Osteoblast (primary cell): ENCODE data around the gene PARN. TPM values are rescaled to one million over a fixed set of nuclear protein-coding genes. Genes with fewer than 3 reads are reported as not detected.
A peak's percentile ranks its signal among the peaks of the same experiment; 100 is the strongest.
"Not testable (repeated sequence)": the region's sequence is repeated elsewhere in the genome, so short reads cannot be mapped to it uniquely, and the experiment has no call there.

Experiments used
- DNase-seq: peaks from one replicate; pipeline ENCODE4 v3.0.0; 2011; ENCODE audit warnings: low spot score, mixed read lengths; ENCODE audit not compliant: insufficient read length; ENCODE audit errors: missing footprints
- H2AFZ ChIP-seq: 2 replicates; pipeline ENCODE4 v1.6.0; 2011; ENCODE audit warnings: mild to moderate bottlenecking, low read length
- H3K27ac ChIP-seq: 2 replicates; pipeline ENCODE4 v1.5.1; 2011; ENCODE audit warnings: mild to moderate bottlenecking, low read depth, low read length, moderate library complexity
- H3K27me3 ChIP-seq: 2 replicates; pipeline ENCODE4 v1.6.0; 2012; ENCODE audit warnings: mild to moderate bottlenecking, control low read depth, inconsistent platforms, low read length, moderate library complexity; ENCODE audit not compliant: insufficient read depth
- H3K36me3 ChIP-seq: 2 replicates; pipeline ENCODE4 v1.5.1; 2011; ENCODE audit warnings: mild to moderate bottlenecking, low read length, control low read depth, moderate library complexity; ENCODE audit not compliant: insufficient read depth
- H3K4me1 ChIP-seq: 2 replicates; pipeline ENCODE4 v1.5.1; 2011; ENCODE audit warnings: mild to moderate bottlenecking, low read length, control low read depth, moderate library complexity; ENCODE audit not compliant: insufficient read depth
- H3K4me2 ChIP-seq: 2 replicates; pipeline ENCODE4 v1.6.0; 2011; ENCODE audit warnings: mild to moderate bottlenecking, low read length; ENCODE audit not compliant: insufficient read depth
- H3K4me3 ChIP-seq: fragments of 200-600 bp; sonication (generic); 3 replicates; pipeline ENCODE4 v1.5.1; 2012; ENCODE audit warnings: mild to moderate bottlenecking, low read length, inconsistent platforms; ENCODE audit not compliant: insufficient read depth
- H3K79me2 ChIP-seq: 2 replicates; pipeline ENCODE4 v1.6.0; 2012; ENCODE audit warnings: mild to moderate bottlenecking, low read length, control low read depth, inconsistent platforms; ENCODE audit not compliant: insufficient read depth
- H3K9me3 ChIP-seq: 2 replicates; pipeline ENCODE4 v1.5.1; 2011; ENCODE audit warnings: low read depth, low read length, control low read depth
- H4K20me1 ChIP-seq: 2 replicates; pipeline ENCODE4 v1.6.0; 2012; ENCODE audit warnings: mild to moderate bottlenecking, low read length, control low read depth; ENCODE audit not compliant: insufficient read depth
- CTCF ChIP-seq: IDR thresholded peaks from 2 replicates; pipeline ENCODE4 v1.5.1; 2011; ENCODE audit warnings: mild to moderate bottlenecking, low read depth, low read length, moderate library complexity; ENCODE audit errors: extremely low read depth
- total RNA-seq: library from RNA; depleted of rRNA; stranded (reverse); fragments of >200 nt; gene quantifications from 2 replicates; pipeline ENCODE4 v1.2.3, GENCODE V29; 2012

PARN gene
- total RNA-seq, 1 donor, result 40.9 TPM

- H3K27ac ChIP-seq, result no peak overlapping the region
- no peak overlapping the region for H2AFZ ChIP-seq
- H3K4me3 ChIP-seq, result no peak overlapping the region
- H3K27me3 ChIP-seq, result no peaks in the 10 kb centered on the region
- peaks cover 12% of the 10 kb centered on the region for H3K4me1 ChIP-seq
- H3K4me2 ChIP-seq, result no peak overlapping the region
- peaks cover 17% of the 10 kb centered on the region for H3K36me3 ChIP-seq
- H4K20me1 ChIP-seq, result peaks cover 44% of the 10 kb centered on the region
- no peak for TF ChIP-seq CTCF
- no peaks in the 10 kb centered on the region for H3K9me3 ChIP-seq
- H3K79me2 ChIP-seq, result peaks cover 83% of the 10 kb centered on the region
- DNase-seq, result no peak
Measured at GRCh38 chr16:14635395-14636165, 5.5 kb upstream of the PARN start.

- DNase-seq, result no peak
- Histone ChIP-seq H3K36me3 (peaks cover 7% of the 10 kb centered on the region), H2AFZ (no peak overlapping the region), H3K4me3 (peak overlapping the region; percentile 95), H3K27me3 (no peaks in the 10 kb centered on the region), H3K27ac (peak overlapping the region; percentile 86), H3K9me3 (no peaks in the 10 kb centered on the region), H4K20me1 (peaks cover 34% of the 10 kb centered on the region), H3K79me2 (peaks cover 77% of the 10 kb centered on the region), H3K4me1 (peaks cover 12% of the 10 kb centered on the region), H3K4me2 (peak overlapping the region; percentile 83)
- TF ChIP-seq CTCF, result no peak
Measured at GRCh38 chr16:14634389-14634725, 4.3 kb upstream of the PARN start.

GRCh38 chr16:14632693-14633569 is 2.9 kb upstream of the PARN start, which contains the start of gene BFAR:
BFAR (plus strand) TSS chr16:14632951; CDS start chr16:14644347, 11,396 bp downstream.
- H4K20me1 ChIP-seq, result peaks cover 24% of the 10 kb centered on the region
- no peaks in the 10 kb centered on the region for H3K9me3 ChIP-seq
- peaks cover 18% of the 10 kb centered on the region for H3K4me1 ChIP-seq
- H3K79me2 ChIP-seq, result peaks cover 71% of the 10 kb centered on the region
- peak; percentile 95 for DNase-seq
- H3K27me3 ChIP-seq, result no peaks in the 10 kb centered on the region
- peak within 1 kb of the TSS; percentile 86 for H3K27ac ChIP-seq
- peak within 1 kb of the TSS; percentile 88 for H2AFZ ChIP-seq
- peaks cover 4% of the 10 kb centered on the region for H3K36me3 ChIP-seq
- peak within 1 kb of the TSS; percentile 95 for H3K4me3 ChIP-seq
- H3K4me2 ChIP-seq, result peak within 1 kb of the TSS; percentile 83
- TF ChIP-seq CTCF, result no peak

- Histone ChIP-seq H3K4me3 (peak overlapping the region; percentile 93), H2AFZ (peak overlapping the region; percentile 98), H3K36me3 (peaks cover 23% of the 10 kb centered on the region), H3K27ac (peak overlapping the region; percentile 90), H4K20me1 (peaks cover 19% of the 10 kb centered on the region), H3K79me2 (peaks cover 50% of the 10 kb centered on the region), H3K4me2 (peak overlapping the region; percentile 81), H3K4me1 (peaks cover 18% of the 10 kb centered on the region)
- not testable (repeated sequence) for DNase-seq, H3K9me3 ChIP-seq, H3K27me3 ChIP-seq
Measured at GRCh38 chr16:14630620-14631330, 715 bp upstream of the PARN start.
